NCI-H1694 (cell line): ENCODE data around the gene MYCBP2.

Experiments used
- DNase-seq: peaks from one replicate; lab custom pipeline; 2025; lab: John Stamatoyannopoulos, UW

The MYCBP2 gene

GRCh38 chr13:77093735-77094134 lies 233.2 kb downstream of the MYCBP2 start:
- no peak for DNase-seq

GRCh38 chr13:77084755-77085154 lies 242.1 kb downstream of the MYCBP2 start:
- DNase-seq = no peak

GRCh38 chr13:77079902-77080413 lies 246.9 kb downstream of the MYCBP2 start:
- no peak for DNase-seq

DNA sequence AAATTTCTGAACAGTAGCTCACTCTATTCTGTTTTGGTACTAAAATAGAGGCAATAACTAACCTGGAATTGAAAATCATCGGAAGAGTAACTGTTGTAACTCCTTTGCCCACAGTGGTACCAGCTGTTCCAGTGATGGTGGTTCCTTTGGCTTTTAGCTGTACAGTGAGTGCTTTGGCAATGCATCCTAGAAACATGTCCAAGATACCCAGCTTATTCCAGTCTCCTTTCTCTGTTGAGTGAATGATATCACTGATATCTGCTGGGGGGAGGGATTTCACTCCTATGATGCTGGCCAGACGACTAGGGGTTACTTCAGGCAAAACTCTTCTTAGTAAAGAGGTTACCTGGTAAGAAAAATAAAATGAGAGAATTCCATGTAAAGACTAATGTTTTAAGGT lies 259.4 kb downstream of the MYCBP2 start:
- DNase-seq = no peak

- no peak for DNase-seq
Measured at GRCh38 chr13:77065461-77066147, 261.3 kb downstream of the MYCBP2 start.

- DNase-seq = no peak
Measured at GRCh38 chr13:77062097-77062496, 264.8 kb downstream of the MYCBP2 start.

DNA sequence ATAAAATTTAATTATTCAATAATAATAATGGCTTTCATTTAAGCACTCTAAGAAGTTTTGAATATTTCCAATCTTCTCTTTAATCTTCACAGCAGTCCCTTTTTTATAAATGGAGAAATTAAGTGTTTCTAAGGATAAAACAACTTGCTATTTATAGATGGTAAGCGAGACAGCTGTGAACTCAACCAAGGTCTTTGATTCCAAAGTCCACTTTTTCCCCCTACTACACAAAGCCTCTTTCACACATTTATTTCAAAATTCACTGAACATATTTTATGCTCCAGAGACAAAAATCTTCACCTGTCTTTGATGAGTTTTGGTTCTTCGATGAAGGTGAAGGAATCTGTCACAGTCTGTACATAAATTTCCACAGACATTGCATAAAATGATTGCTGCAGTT lies 265.5 kb downstream of the MYCBP2 start:
- DNase-seq = no peak

GRCh38 chr13:77056886-77057285 lies 270.0 kb downstream of the MYCBP2 start:
- no peak for DNase-seq

GRCh38 chr13:77056382-77056781 lies 270.5 kb downstream of the MYCBP2 start:
- DNase-seq = no peak

- no peak for DNase-seq
Measured at GRCh38 chr13:77055158-77055557, 271.7 kb downstream of the MYCBP2 start.

- no peak for DNase-seq
Measured at GRCh38 chr13:77053192-77053591, 273.7 kb downstream of the MYCBP2 start.

- DNase-seq = no peak
Measured at GRCh38 chr13:77048681-77049080, 278.2 kb downstream of the MYCBP2 start.

DNA sequence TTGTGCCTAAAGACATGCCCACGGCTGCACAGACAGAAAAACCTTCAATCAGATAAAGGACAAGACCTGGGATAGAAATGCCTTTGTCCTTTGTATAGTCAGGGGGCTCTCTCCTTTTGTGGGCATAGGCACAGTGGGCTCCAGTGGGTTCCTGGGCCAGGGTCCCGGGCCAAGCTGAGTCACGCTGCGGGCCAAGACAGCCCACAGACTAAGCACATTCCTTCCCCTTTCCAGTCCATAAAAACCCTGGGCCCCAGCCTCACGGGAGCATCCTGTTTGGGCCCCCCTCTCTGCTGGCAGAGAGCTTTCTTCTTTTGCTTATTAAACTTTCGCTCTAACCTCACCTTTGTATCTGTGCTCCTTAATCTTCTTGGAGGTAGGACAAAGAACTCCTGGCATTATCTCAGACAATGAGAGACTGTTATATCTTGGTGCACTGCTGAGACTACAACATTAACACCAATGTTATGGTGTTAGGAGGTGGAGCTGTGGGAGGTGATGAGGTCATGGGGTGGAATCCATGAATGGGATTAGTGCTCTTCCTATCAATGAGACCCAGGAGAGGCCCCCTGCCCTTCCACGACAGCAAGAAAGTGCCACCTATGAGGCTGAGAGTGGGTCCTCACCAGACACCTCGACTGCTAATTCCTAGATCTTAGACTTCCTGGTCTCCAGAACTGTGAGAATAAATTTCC lies 279.1 kb downstream of the MYCBP2 start:
- DNase-seq = no peak

DNA sequence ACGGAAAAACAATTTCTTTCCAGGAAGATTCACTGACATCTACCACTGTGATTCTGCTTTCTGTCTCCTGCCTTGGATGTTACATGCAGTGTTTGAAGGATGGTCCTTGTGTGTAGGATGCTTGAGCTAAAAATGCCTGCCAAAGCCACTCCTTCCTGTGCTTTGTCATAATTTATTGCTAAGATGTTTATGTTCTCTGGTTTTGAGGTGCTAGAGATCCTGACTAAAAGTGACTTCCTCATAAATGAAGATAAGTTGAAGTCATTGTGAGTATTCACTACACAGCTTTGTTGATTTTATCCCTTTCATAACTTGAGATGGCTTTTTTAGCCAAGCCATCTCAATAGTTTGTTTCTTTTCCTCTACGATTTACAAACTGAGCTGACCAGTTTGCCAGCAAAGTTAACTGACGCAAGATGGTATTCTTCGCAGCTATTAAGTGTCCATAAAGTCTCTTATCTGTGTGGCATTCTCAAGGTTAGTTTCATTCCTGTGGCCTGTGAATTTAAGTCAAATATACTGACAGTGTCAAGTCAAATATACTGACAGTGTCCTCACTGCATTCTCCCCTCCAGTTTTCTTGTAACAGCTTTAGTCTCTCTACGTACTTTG lies 284.2 kb downstream of the MYCBP2 start:
- DNase-seq = no peak

DNA sequence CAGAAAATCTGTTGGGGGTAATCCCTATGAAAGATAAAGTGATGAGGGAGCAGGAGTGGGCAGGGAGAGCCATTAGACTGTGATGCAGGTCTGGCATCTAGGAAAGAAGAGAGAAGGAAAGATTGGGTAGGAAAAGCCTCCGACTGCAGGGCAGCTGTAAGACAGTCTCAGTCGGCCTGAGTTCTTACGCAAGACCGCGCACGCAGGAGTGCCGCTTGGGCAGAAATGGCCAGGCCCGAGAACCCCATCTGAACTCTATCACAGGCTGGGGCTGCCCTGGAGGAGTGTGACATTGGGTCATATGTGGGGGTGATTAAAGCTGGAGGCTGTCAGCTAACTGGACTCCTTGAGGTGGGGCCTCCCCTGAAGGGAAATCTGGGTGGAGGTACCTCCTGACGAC lies 286.1 kb downstream of the MYCBP2 start:
- DNase-seq = no peak

- DNase-seq = no peak
Measured at GRCh38 chr13:77040076-77040475, 286.8 kb downstream of the MYCBP2 start.

- DNase-seq = no peak
Measured at GRCh38 chr13:77038907-77039480, 287.9 kb downstream of the MYCBP2 start.

GRCh38 chr13:77036279-77036678 lies 290.6 kb downstream of the MYCBP2 start:
- DNase-seq = no peak

GRCh38 chr13:77034881-77035280 lies 292.0 kb downstream of the MYCBP2 start:
- no peak for DNase-seq

GRCh38 chr13:77033717-77034302 lies 293.1 kb downstream of the MYCBP2 start:
- DNase-seq = no peak

- DNase-seq = no peak
Measured at GRCh38 chr13:77031656-77032243, 295.1 kb downstream of the MYCBP2 start.

DNA sequence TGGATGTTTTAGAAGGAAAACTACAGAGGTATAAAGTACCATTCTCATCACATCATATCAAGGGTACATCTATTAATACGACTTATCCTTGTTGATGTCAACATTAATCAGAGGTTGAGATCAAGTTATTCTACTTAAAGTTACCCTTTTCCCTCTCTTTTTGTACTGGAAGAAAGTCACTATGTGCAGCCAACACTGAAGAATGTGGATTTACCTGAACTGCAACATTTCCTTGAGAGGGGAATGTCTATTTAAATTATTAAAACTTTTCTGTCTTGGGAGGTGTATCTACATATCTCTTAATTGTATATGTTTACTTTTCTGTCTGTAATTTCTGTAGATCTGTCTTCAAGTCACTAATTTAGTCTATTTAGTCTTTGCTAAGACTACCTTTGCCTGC lies 297.5 kb downstream of the MYCBP2 start:
- no peak for DNase-seq
